ENCODE measurements around the gene TMEM143.

Gene TMEM143

GRCh38 chr19:48332662-48333466, 30.9 kb downstream of the TMEM143 start:
- no peak for TF ChIP-seq CTCF (IDR thresholded peaks at IDR 0.05; ENCODE audit: insufficient read depth, low read length, missing control alignments)
- peak; percentile 88 for DNase-seq (ENCODE audit: low read depth, low spot score)
- H3K4me3 ChIP-seq (ENCODE audit: low read depth, low read length), result peak overlapping the region; percentile 36
- ChIA-PET POLR2A (interaction anchor here (0.7 to 2.4 kb wide), 7 partner anchors 9 to 286 kb away, joined by 3 to 15 read pairs (median 5); partner anchors contain the start of genes RPL18 and SPHK2), CTCF (interaction anchor here (0.6 to 12.0 kb wide), 21 partner anchors 11 to 284 kb away, joined by 3 to 213 read pairs (median 8); partner anchors contain the start of genes EMP3, KDELR1 and ZNF114)

GRCh38 chr19:48332351-48332661, 31.4 kb downstream of the TMEM143 start:
- ChIA-PET CTCF (interaction anchor here (0.8 to 12.0 kb wide), 8 partner anchors 11 to 252 kb away, joined by 3 to 213 read pairs (median 15); partner anchors contain the start of genes EMP3, KDELR1 and ZNF114), POLR2A (interaction anchor here (0.7 to 2.4 kb wide), 5 partner anchors 11 to 287 kb away, joined by 3 to 15 read pairs (median 8); partner anchors contain the start of genes RPL18 and SPHK2)
- H3K4me3 ChIP-seq (ENCODE audit: low read depth, low read length), result no peak overlapping the region; the same call in 1 of the 2 replicates
- DNase-seq (ENCODE audit: low read depth, low spot score), result no peak
- TF ChIP-seq CTCF (IDR thresholded peaks at IDR 0.05; ENCODE audit: insufficient read depth, low read length, missing control alignments), result no peak

GRCh38 chr19:48330012-48330681, 33.6 kb downstream of the TMEM143 start:
- no peak overlapping the region for H3K4me3 ChIP-seq (ENCODE audit: low read depth, low read length)
- no peak for DNase-seq (ENCODE audit: low read depth, low spot score)
- TF ChIP-seq CTCF (IDR thresholded peaks at IDR 0.05; ENCODE audit: insufficient read depth, low read length, missing control alignments), result no peak
- POLR2A ChIA-PET, result no interaction called here
- CTCF ChIA-PET, result interaction anchor here (0.6 to 12.0 kb wide), 7 partner anchors 9 to 190 kb away, joined by 3 to 213 read pairs (median 4); partner anchors contain the start of genes EMP3 and KDELR1

GRCh38 chr19:48329167-48329891, 34.4 kb downstream of the TMEM143 start:
- POLR2A ChIA-PET, result interaction anchor here (1.6 kb wide), 1 partner anchor 34 kb away, joined by 4 read pairs; the partner anchor contains the start of genes SYNGR4 and TMEM143

More at GRCh38 chr19:48329167-48329891, 34.4 kb downstream of the TMEM143 start:
- TF ChIP-seq CTCF (IDR thresholded peaks at IDR 0.05; ENCODE audit: insufficient read depth, low read length, missing control alignments), result no peak
- no peak overlapping the region; the same call in 1 of the 2 replicates for H3K4me3 ChIP-seq (ENCODE audit: low read depth, low read length)
- CTCF ChIA-PET, result interaction anchor here (0.6 to 12.0 kb wide), 8 partner anchors 8 to 280 kb away, joined by 3 to 213 read pairs (median 4); partner anchors contain the start of genes EMP3 and KDELR1
- DNase-seq (ENCODE audit: low read depth, low spot score), result no peak
